GM21737 (cell line): Measurements from ENCODE around the gene WDR55.
"Not testable (repeated sequence)": the region's sequence is repeated elsewhere in the genome, so short reads cannot be mapped to it uniquely, and the experiment has no call there.

Experiments used
- ATAC-seq: cut with Tn5 transposase; IDR thresholded peaks from one replicate; pipeline ENCODE4 v1.9.1; 2021; ENCODE audit warnings: mild to moderate bottlenecking, moderate library complexity; ENCODE audit not compliant: unreplicated experiment

Gene WDR55, protein sequence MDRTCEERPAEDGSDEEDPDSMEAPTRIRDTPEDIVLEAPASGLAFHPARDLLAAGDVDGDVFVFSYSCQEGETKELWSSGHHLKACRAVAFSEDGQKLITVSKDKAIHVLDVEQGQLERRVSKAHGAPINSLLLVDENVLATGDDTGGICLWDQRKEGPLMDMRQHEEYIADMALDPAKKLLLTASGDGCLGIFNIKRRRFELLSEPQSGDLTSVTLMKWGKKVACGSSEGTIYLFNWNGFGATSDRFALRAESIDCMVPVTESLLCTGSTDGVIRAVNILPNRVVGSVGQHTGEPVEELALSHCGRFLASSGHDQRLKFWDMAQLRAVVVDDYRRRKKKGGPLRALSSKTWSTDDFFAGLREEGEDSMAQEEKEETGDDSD

DNA sequence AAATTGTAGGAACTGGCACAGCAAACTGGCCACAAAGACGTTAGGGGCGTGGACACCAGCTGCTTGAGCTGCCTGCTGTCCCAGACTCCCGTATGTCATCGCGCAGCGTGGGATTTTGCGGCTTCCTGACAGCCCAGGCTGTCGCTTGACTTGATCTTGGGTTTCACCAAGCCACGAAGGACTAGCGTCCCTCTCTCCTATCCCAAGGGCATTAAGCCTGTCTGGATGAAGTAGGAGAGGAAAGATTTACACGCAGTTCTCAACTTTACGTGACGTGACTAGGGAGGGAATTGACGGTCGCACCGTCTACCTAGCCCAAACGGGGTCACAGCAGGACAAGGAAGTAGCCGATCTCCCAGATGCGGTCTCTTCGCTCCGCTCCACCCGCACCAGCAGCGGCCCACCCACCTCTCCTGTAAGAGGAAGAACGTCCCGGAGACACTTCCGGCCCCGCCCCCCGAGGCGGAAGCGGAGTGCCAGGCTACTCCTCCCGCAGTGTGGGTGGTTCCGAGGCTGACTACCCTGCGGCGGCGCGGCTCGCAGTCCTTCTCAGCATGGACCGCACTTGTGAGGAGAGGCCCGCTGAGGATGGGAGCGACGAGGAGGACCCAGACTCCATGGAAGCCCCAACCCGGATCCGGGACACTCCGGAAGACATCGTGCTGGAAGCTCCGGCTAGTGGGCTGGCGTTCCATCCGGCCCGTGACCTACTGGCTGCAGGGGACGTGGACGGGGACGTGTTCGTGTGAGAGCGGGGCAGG lies at the start of gene WDR55:
Gene WDR55, plus strand, starts transcription at position 546 of the 761 bp plus-strand sequence. Its CDS starts 9 bp downstream, at position 555.
- peak; percentile 97 for ATAC-seq

DNA sequence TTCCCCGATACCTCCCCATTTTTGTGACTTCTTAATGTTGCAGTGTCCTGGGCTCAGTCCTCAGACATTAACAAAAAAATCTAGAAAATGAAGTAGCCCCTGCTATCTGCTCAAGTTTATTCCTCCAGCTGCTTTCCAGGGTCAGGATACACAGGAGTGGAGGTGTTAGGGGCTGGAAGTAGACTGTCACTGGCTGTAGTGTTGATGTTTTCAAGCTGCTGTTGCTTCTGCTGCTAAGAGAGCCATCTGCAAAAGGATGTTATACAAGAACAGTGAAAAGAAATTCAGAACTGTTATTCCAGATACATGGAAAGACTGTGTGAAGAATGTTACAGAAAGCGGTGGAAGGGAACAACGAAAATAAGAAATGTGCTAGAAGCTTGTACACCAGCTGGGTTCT lies 42.4 kb upstream of the WDR55 start:
- ATAC-seq = no peak

DNA sequence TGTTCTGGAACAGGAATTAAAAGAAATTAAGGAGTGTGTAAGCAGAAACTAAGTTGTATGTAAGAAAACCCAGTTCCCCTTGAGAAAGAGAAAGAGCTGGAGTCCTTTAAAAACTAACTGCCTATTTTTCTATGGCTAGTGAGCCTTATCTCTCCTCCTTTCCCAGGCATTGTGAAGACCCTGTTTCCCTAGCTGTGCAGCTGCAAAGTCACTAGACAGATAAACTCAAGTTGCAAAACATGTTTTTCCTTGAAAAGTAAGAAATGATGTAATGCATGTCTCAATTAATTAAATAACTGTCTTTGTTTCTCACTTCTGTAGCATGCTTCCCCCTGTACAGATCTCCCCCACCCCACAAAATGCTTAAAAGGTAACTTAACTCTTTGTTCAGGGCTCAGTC lies 41.6 kb upstream of the WDR55 start:
- not testable (repeated sequence) for ATAC-seq

DNA sequence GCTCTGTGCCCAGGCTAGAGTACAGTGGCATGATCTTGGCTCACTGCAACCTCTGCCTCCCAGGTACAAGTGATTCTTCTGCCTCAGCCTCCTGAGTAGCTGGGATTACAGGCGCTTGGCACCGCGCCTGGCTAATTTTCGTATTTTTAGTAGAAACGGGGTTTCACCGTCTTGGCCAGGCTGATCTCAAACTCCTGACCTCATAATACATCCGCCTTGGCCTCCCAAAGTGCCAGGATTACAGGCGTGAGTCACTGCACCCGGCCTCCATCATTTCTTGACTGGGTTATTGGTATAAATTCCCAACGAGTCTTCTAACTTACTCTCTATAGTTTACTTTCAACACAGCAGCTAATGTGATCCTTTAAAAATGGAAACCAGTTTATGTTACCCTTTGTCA lies 39.8 kb upstream of the WDR55 start:
- ATAC-seq = not testable (repeated sequence)

DNA sequence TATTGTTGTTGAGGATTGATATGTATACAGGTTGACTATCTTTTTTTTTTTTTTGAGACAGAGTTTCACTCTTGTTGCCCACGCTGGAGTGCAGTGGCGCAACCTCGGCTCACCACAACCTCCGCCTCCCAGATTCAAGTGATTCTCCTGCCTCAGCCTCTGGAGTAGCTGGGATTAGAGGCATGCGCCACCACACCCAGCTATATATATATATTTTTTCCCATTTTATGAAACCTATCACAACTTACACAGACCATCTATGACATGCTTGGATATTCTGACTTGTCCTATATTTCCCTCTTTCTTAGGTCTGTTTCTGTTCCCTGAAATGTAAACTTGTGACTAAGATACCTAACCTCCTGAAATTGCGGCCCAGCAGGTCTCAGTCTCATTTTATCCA lies 36.7 kb upstream of the WDR55 start:
- no peak for ATAC-seq

DNA sequence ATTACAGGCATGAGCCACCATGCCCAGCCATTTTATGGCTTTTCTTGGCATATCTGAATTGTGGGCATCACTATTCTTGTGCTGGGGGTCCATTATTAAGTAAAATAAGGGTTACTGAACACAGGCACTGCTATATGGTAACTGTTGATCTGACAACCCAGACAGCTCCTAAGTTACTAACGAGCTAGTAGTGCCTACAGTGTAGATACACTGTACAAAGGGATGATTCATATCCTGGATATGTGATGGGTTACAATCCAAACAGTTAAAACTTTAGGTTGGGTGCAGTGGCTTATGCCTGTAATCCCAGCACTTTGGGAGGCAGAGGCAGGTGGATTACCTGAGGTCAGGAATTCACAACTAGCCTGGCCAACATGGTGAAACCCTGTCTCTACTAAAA lies 36.0 kb upstream of the WDR55 start:
- ATAC-seq = no peak

DNA sequence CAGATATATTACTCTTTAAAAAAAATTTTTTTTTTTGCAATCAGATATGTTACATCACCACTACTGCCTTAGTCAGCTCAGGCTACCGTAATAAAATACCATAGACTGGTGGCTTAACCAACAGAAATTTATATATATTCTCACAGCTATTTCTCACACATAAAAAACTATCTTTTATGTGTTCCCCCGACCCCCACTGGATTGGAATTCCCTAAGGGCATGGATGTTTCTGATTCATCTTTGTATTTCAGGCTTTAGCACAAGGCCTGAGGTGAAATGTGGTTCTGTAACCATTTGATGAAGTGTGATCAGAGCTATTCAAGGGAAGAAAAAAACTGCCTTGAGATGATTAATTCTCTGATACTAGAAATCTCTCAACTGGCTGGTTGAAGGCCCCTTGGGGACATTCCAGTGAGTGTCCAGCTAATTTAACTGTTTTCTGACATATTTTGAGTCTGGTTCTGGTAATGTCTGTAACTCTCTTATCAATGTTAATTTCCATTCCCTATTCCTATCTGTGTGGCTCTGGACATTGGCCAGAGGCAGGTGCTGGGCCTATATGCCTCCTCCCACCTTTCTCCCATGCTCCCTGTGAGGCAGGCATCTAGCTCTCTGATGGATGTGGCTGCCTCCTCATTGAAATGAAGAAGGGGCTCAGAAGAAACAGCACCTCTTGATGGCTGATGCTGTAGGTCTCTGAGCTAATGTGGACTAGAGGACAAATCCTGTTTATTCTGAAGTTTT lies 34.2 kb upstream of the WDR55 start:
- no peak for ATAC-seq

DNA sequence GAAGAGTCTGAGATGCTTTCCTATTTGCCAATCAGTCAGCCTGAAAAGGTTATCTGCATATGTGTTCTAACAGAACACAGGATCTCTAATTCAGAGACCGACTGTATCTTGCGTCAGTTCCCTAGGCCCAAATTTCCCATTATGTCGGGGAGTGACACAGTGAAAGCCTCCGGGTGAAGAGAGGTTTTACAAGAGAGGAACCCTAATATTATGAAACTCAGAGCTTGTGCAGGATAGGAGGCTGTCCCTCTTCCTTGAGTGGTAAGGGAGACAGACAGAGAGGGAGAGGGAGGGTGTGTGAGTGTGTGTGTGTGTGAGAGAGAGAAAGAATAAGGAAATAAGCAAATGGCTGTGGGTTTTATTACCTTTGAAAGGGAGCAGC lies 33.7 kb upstream of the WDR55 start:
- no peak for ATAC-seq

DNA sequence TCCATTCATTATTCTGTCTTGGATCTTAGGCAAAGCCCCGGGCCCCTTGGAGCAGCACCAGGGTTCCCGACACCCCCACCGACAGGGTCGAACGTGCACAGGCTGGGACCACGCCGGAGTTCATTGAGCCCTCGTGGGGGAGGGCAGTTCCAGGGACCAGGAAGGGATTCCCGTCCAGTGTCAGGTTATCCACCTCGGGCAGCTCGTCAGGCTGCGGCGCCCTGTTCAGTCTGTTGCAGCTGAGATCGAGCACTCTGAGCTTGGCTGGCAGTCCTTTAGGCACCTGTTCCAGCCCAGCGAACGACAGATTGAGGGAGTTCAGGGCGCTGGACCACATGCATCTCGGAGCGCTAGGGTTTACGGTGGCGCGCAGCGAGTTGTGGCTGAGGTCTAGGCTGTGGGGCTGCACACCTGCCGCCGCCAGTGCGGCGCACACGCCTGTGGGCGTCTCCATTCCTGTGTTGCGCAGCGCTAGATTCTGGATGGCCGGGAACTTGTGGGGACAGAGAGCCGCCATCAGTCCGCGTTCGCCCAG lies 32.8 kb upstream of the WDR55 start:
- peak; percentile 33 for ATAC-seq

DNA sequence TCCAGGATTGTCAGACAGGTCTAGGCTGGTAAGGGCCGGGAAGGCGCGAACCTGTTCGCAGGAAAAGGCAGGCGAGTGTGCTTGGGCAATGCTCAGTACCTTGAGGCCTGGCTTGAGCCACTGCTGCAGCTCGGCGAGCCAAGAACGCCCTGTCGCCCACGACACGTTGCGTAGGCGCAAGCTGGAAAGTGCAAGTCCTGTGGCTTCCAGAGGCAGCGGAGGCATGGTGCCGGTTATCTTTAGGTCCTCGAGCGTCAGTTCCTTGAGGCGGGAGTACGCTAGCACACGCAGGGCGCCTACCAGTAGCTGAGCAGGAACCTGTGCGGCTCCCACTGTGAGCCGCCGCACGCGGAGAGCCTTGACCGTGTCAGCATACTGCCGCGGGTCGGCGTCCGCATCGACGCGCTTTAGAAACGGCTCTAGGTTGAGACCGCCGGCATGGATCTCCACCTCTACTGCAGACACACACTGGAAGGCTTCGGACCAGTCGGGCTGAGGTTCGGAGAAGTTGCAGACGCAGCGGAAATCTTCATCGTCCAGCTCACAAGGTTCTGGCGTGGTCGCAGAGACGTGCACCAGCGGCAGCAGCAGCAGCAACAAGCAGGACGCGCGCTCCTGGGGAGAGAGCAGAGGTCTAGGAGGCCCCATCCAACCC lies 32.2 kb upstream of the WDR55 start:
- peak; percentile 45 for ATAC-seq

DNA sequence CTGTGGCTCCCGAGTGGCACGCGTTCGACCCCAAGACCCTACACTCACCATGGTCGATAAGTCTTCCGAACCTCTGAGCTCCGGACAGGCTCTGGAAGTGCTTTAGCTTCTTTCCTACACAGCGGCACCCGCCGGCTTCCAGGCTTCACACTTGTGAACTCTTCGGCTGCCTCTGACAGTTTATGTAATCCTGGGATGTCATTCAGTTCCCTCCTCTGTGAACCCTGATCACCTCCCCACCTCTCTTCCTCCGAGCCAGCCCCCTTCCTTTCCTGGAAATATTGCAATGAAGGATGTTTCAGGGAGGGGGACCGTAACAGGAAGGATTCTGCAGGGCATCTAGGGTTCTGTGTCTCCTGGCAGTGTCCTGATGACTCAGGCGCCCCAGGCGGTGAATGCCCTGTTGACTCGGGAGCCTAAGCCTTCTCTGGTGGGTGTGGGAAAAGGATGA lies 31.7 kb upstream of the WDR55 start, which contains the start of gene CD14:
Gene CD14, minus strand, starts transcription at position 155 of the 451 bp plus-strand sequence. Its CDS starts 104 bp downstream, at position 51.
- no peak for ATAC-seq

DNA sequence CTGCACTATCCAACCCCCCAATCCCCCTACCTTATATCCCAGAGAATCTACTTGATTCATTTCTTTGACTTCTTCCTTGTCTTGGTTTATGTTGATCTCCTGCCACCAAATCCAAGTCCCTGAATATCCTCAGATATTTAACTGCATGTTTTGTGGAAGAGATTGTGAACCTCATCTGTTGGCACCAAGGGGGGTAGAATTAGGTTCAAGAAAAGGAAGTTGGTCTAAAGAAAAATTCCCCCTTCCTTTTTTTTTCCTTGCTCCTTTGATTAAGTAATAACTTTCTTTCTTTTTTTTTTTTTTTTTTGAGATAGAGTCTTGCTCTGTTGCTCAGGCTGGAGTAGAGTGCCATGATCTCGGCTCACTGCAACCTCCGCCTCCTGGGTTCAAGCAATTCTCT lies 31.2 kb upstream of the WDR55 start:
- no peak for ATAC-seq

DNA sequence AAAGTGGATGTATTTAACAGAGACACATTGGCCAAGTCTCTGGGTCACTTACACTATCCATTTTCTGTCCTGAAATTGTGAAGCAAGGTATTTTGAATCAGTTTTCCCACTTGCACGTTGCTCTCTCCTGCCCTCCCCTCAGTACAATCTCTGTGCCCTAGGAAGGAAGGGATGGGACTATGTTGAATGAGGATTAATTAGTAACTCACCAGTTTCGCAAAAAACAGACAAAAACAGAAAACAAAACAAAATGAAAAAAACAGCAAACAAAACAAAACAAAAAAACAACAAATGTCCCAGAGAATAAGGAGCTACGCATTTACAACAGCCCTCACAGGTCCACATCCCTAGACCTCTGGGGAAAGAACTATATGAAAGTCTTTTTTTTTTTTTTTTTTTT lies 30.6 kb upstream of the WDR55 start:
- no peak for ATAC-seq

DNA sequence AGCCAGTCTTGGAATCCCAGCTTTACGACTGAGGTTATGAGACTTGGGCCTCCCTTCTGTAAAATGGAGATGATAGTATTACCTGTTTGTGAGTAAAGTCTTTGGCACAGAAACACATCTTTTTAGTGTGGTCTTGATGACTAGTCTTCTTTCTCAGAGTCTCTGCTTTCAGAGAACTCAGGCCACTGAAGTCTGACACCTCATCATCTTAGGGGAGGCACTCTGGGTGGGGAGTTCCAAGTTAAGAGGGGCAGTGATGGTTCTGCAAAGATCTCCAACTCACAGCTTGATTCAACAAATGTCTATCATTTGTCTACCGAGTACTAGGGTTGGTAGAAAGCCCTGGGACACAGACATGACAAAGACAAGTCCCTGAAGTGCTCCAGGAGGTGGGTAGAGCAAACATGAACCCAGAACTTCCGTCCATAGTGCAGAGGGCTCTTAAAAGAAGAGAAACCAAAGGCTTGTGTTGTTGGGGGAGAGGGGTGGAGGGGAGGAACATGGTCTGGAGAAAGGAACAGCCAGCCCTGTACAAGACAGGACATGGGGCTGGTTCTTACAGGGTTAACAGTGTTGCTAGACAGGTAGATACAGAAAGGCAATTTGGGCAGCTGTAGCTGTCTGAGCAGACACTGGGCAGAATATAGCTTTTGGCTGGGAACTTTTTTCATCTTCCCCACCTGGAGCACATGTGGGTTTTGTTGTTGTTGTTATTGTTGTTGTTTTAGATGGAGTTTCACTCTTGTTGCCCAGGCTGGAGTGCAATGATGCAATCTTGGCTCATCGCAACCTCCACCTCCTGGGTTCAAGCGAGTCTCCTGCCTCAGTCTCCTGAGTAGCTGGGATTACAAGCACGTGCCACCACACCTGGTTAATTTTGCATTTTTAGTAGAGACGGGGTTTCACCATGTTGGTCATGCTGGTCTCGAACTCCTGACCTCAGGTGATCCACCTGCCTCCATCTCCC lies 29.1 kb upstream of the WDR55 start:
- no peak for ATAC-seq

DNA sequence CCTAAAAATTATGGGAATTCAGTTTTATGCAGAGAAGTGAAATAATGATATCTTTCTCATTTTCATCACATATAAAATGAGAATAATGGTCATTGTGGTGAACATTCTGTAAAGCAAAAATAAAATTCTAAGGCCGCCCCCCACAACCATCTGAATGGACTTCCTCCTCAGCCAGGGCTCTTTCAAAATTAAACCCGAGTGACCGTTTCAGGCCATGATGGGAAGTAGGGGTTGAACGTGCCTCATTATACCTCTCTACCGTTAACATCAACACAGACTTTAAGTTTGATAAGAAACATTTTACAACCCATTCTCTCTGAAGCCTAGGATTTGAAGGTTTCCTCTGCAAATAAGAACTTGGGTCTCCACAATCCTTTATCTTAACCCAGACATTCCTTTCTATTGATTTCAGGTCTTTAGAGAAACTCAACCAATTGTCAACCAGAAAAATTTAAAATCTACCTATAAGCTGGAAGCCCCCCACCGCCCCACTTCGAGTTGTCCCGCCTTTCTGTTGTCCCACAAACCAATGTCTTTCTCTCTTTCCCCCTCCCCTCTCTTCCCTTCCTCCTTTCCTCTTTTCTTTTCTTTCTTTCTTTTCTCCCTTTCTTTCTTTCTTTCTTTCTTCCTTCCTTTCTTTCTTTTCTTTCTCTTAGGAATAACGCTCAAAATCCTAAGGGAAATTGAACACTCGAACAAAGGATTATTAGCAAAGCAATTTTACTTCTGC lies 27.2 kb upstream of the WDR55 start:
- no peak for ATAC-seq

DNA sequence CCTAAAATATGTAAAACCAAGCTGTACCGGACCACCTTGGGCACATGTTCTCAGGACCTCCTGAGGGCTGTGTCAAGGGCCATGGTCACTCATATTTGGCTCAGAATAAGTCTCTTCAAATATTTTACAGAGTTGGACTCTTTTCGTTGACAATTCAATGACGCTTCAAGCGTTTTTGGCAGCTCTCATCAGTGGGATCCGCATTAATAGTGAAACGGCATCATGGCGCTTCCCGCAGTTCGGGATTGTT lies 25.9 kb upstream of the WDR55 start:
- not testable (repeated sequence) for ATAC-seq

DNA sequence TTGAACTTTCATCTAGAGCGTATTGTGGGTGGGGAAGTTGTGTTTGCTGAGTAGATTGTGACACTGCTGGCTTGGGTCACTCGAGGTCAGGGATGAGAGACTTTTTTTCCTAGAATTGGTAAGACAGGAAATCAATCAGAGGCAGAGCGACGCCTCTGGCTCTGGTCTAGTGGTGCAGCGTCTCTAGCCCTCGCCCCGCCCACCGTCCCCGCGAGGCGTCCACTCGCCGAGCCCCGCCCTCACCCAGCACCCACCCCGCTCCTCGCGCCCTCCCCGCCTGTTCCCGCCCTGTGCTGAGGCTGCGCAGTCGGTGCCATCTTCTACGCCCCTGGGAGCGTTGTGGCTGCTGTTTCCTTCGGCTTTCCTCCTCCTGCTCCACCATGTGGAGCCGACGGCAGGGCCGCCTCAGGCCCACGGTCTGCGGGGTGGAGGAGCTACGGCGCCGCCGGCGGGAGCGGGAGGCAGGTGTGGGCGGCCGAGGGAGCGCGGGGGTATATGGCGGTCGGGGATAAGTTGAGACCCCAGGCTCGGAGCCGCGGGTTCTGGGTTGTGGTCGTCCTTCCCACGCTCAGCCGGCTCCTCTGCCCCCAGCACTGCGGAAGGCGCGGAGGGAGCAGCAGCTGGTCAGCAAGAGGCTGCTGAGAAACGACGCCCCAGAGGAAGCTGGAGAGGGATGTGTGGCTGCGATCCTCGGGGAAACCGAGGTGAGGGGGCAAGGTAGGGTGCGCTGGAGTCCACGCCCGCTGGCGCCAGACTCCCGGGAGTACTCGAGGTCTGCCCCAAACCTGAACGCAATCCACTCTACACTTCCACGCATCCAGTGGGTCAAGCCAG lies 25.3 kb upstream of the WDR55 start, which contains the start of gene TMCO6:
Gene TMCO6, plus strand, starts transcription at position 304 of the 834 bp plus-strand sequence. Its CDS starts 77 bp downstream, at position 381.
- peak; percentile 94 for ATAC-seq

DNA sequence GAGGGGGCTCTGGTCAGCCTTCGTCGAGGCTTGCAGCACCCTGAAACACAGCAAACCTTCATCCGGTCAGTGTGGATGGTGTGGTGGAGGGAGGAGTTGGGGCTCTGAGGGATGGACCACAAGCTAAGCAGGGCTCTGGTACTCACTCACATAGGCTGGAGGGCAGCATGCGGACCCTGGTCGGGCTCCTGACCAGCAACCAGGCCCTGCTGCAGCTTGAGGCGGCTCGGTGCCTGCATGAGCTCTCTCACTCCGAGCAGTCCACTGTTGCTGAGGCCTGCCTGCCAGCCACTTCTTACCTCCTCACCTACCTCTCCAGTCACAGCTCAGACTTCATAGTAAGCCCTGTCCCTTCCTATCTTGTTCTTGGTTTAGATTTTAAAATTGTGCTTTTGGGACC lies 23.0 kb upstream of the WDR55 start:
- ATAC-seq = no peak
